ENCODE results near the gene RAP2A. TPM values are rescaled to one million over a fixed set of nuclear protein-coding genes. Genes with fewer than 3 reads are reported as not detected.

Gene RAP2A
- total and polyA plus RNA-seq, 9 of the 15 experiments (the other 6 are each of a cell fraction or from before 2014, with no cell fraction given) = 1.8 to 11.7 (median 5.6) TPM

DNA sequence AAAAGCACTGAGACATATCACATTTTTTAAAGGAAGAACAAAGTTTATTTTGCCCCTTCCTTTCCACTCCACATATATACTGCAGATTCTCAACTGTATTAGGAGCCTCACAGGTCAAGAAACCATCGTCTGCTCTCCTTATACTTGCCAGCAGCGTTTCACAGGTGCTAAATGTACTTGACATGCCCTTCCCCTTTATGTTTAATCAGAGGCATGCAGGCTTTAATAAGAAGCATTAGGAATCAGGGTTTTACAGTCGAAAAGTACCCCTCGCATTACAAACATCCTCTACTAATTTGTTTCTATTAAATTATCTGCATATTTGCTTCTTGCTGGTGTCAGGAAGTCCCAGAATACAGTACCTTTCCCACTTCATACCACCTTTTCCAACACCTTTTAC lies 3.7 kb upstream of the RAP2A start:
- no TSS peak for BruUV-seq (replicated peaks)
- Histone ChIP-seq H2AFZ (ENCODE audit: low read depth, low read length) (no peak overlapping the region), H3K27me3 (ENCODE audit: control insufficient read depth in 2 of 2, insufficient read depth in 2 of 2, low read length in 2 of 2) (no peaks in the 10 kb centered on the region), H3K9ac (ENCODE audit: insufficient read depth in 1 of 2, low read depth in 2 of 2, low read length in 2 of 2) (no peak overlapping the region), H3K9me1 (ENCODE audit: control insufficient read depth, insufficient read depth, low read length) (no peaks in the 10 kb centered on the region), H4K20me1 (replicated peaks; ENCODE audit: control insufficient read depth, insufficient read depth, low read length) (no peaks in the 10 kb centered on the region), H3K9me3 (replicated peaks; ENCODE audit: control insufficient read depth, insufficient read depth, low read depth, low read length) (no peaks in the 10 kb centered on the region; the same call in 1 of the 2 replicates), H3K4me2 (ENCODE audit: insufficient read depth, low read length) (no peak overlapping the region), H3K4me1 (replicated peaks in 1 of 2; ENCODE audit: control insufficient read depth in 2 of 2, insufficient read depth in 2 of 2, low read length in 2 of 2) (peaks cover 4 to 16% of the 10 kb centered on the region in 2 experiments; a peak in 3 of 5 replicates), H3K4me3 (no peak overlapping the region), H3K27ac (ENCODE audit: extremely low read depth, low read depth, low read length) (no peak overlapping the region), H3K79me2 (ENCODE audit: control insufficient read depth, insufficient read depth, low read length) (peaks cover 9% of the 10 kb centered on the region), H3K36me3 (ENCODE audit: control insufficient read depth, insufficient read depth, low read length) (no peaks in the 10 kb centered on the region)
- in situ Hi-C loops (cut with MboI) (no loop called here), intact Hi-C loops (cut with micrococcal nuclease) (loop anchor here (10.0 kb wide), 2 partner anchors 205 to 1755 kb away; partner anchors contain the start of genes DNAJC3 and MBNL2)
- ChIA-PET CTCF (ENCODE audit: low intra/inter-chr PET ratio) (no interaction called here), POLR2A (no interaction called here)
- ATAC-seq = no peak
- TF ChIP-seq CBX2 (IDR thresholded peaks at IDR 0.05; ENCODE audit: insufficient read depth, low read length, poor library complexity, severe bottlenecking) (no peak), NFYB (IDR thresholded peaks at IDR 0.05; ENCODE audit: extremely low read depth, insufficient read length) (no peak), SETDB1 (IDR thresholded peaks at IDR 0.05; ENCODE audit: low read length) (no peak), ZNF436 (CRISPR knock-in tag; IDR thresholded peaks at IDR 0.05) (no peak), FUS (optimal IDR thresholded peaks at IDR 0.05; ENCODE audit: low read depth, low read length) (no peak), GABPA (tag; conservative IDR thresholded peaks at IDR 0.05; ENCODE audit: low read depth) (no peak), OTX1 (CRISPR knock-in tag; IDR thresholded peaks at IDR 0.05) (no peak), ZNF589 (CRISPR knock-in tag; IDR thresholded peaks at IDR 0.05; ENCODE audit: low read depth) (no peak), SIX5 (IDR thresholded peaks at IDR 0.05; ENCODE audit: borderline replicate concordance in 1 of 2, insufficient read depth in 1 of 2, low read depth in 1 of 2, low read length in 2 of 2) (no peak), YY1 (IDR thresholded peaks at IDR 0.05; ENCODE audit: borderline replicate concordance in 1 of 3, control insufficient read depth in 1 of 3, extremely low read depth in 1 of 3, insufficient read depth in 3 of 3, insufficient read length in 1 of 3, insufficient replicate concordance in 2 of 3, low read depth in 1 of 3, low read length in 2 of 3) (no peak)
- TF ChIP-seq, protein P1, sequence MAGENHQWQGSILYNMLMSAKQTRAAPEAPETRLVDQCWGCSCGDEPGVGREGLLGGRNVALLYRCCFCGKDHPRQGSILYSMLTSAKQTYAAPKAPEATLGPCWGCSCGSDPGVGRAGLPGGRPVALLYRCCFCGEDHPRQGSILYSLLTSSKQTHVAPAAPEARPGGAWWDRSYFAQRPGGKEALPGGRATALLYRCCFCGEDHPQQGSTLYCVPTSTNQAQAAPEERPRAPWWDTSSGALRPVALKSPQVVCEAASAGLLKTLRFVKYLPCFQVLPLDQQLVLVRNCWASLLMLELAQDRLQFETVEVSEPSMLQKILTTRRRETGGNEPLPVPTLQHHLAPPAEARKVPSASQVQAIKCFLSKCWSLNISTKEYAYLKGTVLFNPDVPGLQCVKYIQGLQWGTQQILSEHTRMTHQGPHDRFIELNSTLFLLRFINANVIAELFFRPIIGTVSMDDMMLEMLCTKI (IDR thresholded peaks at IDR 0.05; ENCODE audit: partially characterized antibody) = no peak
- no peak for DNase-seq (ENCODE audit: extremely low read depth in 1 of 4, low spot score in 3 of 4)
- FAIRE-seq = no peak
- 57% methylated on average over 4 of the region's 4 CpGs for WGBS (ENCODE audit: insufficient coverage, low coverage, missing lambda C conversion rate)
